A673 (cell line): ENCODE measurements around the gene NCOA7.

ENCODE experiments used
- CTCF ChIP-seq: fragments of 300-800, 200-600 bp; sonication (generic); conservative IDR thresholded peaks from 2 replicates; pipeline ENCODE4 v1.5.1; 2017; ENCODE audit warnings: low read depth, mild to moderate bottlenecking, antibody characterized with exemption, low read length, moderate library complexity, mixed read lengths
- EZH2 ChIP-seq: fragments of 200-600 bp; sonication (generic); IDR thresholded peaks from 2 replicates; pipeline ENCODE4 v1.6.1; 2017; ENCODE audit warnings: borderline replicate concordance, low read depth, mild to moderate bottlenecking, mixed read lengths, antibody characterized with exemption, low read length; ENCODE audit not compliant: poor library complexity, severe bottlenecking

- TF ChIP-seq EZH2 (no peak), CTCF (no peak)
Measured at GRCh38 chr6:125789576-125790357, 993 bp upstream of the NCOA7 start.
